Amniotic epithelial cell (primary cell): ENCODE measurements around the gene MAP3K5.

ENCODE experiments used
- DNase-seq: peaks from one replicate; pipeline ENCODE4 v3.0.0-alpha.2; 2010; ENCODE audit warnings: low read depth

MAP3K5 gene

GRCh38 chr6:136750696-136751521, 41.4 kb downstream of the MAP3K5 start:
- peak; percentile 66 for DNase-seq

- DNase-seq = no peak
Measured at GRCh38 chr6:136749359-136749997, 42.8 kb downstream of the MAP3K5 start.

GRCh38 chr6:136747507-136747906, 44.8 kb downstream of the MAP3K5 start:
- DNase-seq = no peak

GRCh38 chr6:136745300-136745699, 47.0 kb downstream of the MAP3K5 start:
- DNase-seq = no peak

GRCh38 chr6:136744889-136745288, 47.4 kb downstream of the MAP3K5 start:
- no peak for DNase-seq

- DNase-seq = no peak
Measured at GRCh38 chr6:136742125-136742524, 50.2 kb downstream of the MAP3K5 start.

- no peak for DNase-seq
Measured at GRCh38 chr6:136740050-136740974, 52.0 kb downstream of the MAP3K5 start.

GRCh38 chr6:136739501-136739900, 52.8 kb downstream of the MAP3K5 start:
- DNase-seq = no peak

- DNase-seq = no peak
Measured at GRCh38 chr6:136739071-136739470, 53.2 kb downstream of the MAP3K5 start.

- DNase-seq = no peak
Measured at GRCh38 chr6:136738692-136739057, 53.6 kb downstream of the MAP3K5 start.

- DNase-seq = peak; percentile 95
Measured at GRCh38 chr6:136737871-136738691, 54.2 kb downstream of the MAP3K5 start.

- DNase-seq = no peak
Measured at GRCh38 chr6:136737374-136737844, 54.9 kb downstream of the MAP3K5 start.

- DNase-seq = no peak
Measured at GRCh38 chr6:136736281-136736960, 55.9 kb downstream of the MAP3K5 start.

- peak; percentile 55 for DNase-seq
Measured at GRCh38 chr6:136734977-136735376, 57.3 kb downstream of the MAP3K5 start.

- no peak for DNase-seq
Measured at GRCh38 chr6:136732889-136733288, 59.4 kb downstream of the MAP3K5 start.

- DNase-seq = no peak
Measured at GRCh38 chr6:136729832-136730231, 62.4 kb downstream of the MAP3K5 start.

- peak; percentile 37 for DNase-seq
Measured at GRCh38 chr6:136728976-136729515, 63.2 kb downstream of the MAP3K5 start.

- DNase-seq = peak; percentile 76
Measured at GRCh38 chr6:136728033-136728939, 64.0 kb downstream of the MAP3K5 start.

GRCh38 chr6:136726837-136727557, 65.3 kb downstream of the MAP3K5 start:
- DNase-seq = no peak
